Measurements from ENCODE around the gene DGLUCY.

Gene DGLUCY

GRCh38 chr14:91129261-91129660 is 15.4 kb downstream of the DGLUCY start:
- no peak overlapping the region for H3K27ac ChIP-seq (ENCODE audit: insufficient read depth, low read length, poor library complexity, severe bottlenecking)
- DNase-seq: no peak
- peaks cover 17% of the 10 kb centered on the region for H3K36me3 ChIP-seq (ENCODE audit: control insufficient read depth, insufficient read depth, low read length)
- peaks cover under 1% of the 10 kb centered on the region for H3K4me1 ChIP-seq (ENCODE audit: control insufficient read depth, insufficient read depth, low read length, poor library complexity, severe bottlenecking)
- no peaks in the 10 kb centered on the region for H3K9me3 ChIP-seq (ENCODE audit: control insufficient read depth, low read length)
- H3K4me3 ChIP-seq (ENCODE audit: insufficient read depth, low read depth, low read length, poor library complexity, severe bottlenecking): no peak overlapping the region
- H3K27me3 ChIP-seq (replicated peaks; ENCODE audit: control insufficient read depth, insufficient read depth, low read length, poor library complexity, severe bottlenecking): no peaks in the 10 kb centered on the region

- H3K4me1 ChIP-seq (ENCODE audit: control insufficient read depth, insufficient read depth, low read length, poor library complexity, severe bottlenecking): no peaks in the 10 kb centered on the region
- no peak overlapping the region for H3K4me3 ChIP-seq (ENCODE audit: insufficient read depth, low read depth, low read length, poor library complexity, severe bottlenecking)
- H3K27ac ChIP-seq (ENCODE audit: insufficient read depth, low read length, poor library complexity, severe bottlenecking): no peak overlapping the region
- no peaks in the 10 kb centered on the region for H3K27me3 ChIP-seq (replicated peaks; ENCODE audit: control insufficient read depth, insufficient read depth, low read length, poor library complexity, severe bottlenecking)
- H3K36me3 ChIP-seq (ENCODE audit: control insufficient read depth, insufficient read depth, low read length): peaks cover 6% of the 10 kb centered on the region
- no peaks in the 10 kb centered on the region for H3K9me3 ChIP-seq (ENCODE audit: control insufficient read depth, low read length)
- no peak for DNase-seq
Measured at GRCh38 chr14:91135039-91135438, 21.2 kb downstream of the DGLUCY start.

GRCh38 chr14:91138511-91139359 is 24.9 kb downstream of the DGLUCY start:
- Histone ChIP-seq H3K36me3 (ENCODE audit: control insufficient read depth, insufficient read depth, low read length) (peaks cover 6% of the 10 kb centered on the region), H3K4me3 (ENCODE audit: insufficient read depth, low read depth, low read length, poor library complexity, severe bottlenecking) (no peak overlapping the region), H3K27ac (ENCODE audit: insufficient read depth, low read length, poor library complexity, severe bottlenecking) (no peak overlapping the region), H3K27me3 (replicated peaks; ENCODE audit: control insufficient read depth, insufficient read depth, low read length, poor library complexity, severe bottlenecking) (no peaks in the 10 kb centered on the region), H3K4me1 (ENCODE audit: control insufficient read depth, insufficient read depth, low read length, poor library complexity, severe bottlenecking) (peaks cover 11% of the 10 kb centered on the region), H3K9me3 (ENCODE audit: control insufficient read depth, low read length) (no peaks in the 10 kb centered on the region)
- DNase-seq: peak in 1 of 3 donors; percentile 18

GRCh38 chr14:91139776-91140175 is 25.9 kb downstream of the DGLUCY start:
- H3K9me3 ChIP-seq (ENCODE audit: control insufficient read depth, low read length): no peaks in the 10 kb centered on the region
- H3K4me3 ChIP-seq (ENCODE audit: insufficient read depth, low read depth, low read length, poor library complexity, severe bottlenecking): no peak overlapping the region
- no peaks in the 10 kb centered on the region for H3K27me3 ChIP-seq (replicated peaks; ENCODE audit: control insufficient read depth, insufficient read depth, low read length, poor library complexity, severe bottlenecking)
- H3K27ac ChIP-seq (ENCODE audit: insufficient read depth, low read length, poor library complexity, severe bottlenecking): no peak overlapping the region
- peaks cover 5% of the 10 kb centered on the region for H3K36me3 ChIP-seq (ENCODE audit: control insufficient read depth, insufficient read depth, low read length)
- H3K4me1 ChIP-seq (ENCODE audit: control insufficient read depth, insufficient read depth, low read length, poor library complexity, severe bottlenecking): peaks cover 11% of the 10 kb centered on the region
- no peak for DNase-seq

- Histone ChIP-seq H3K27me3 (replicated peaks; ENCODE audit: control insufficient read depth, insufficient read depth, low read length, poor library complexity, severe bottlenecking) (no peaks in the 10 kb centered on the region), H3K27ac (ENCODE audit: insufficient read depth, low read length, poor library complexity, severe bottlenecking) (no peak overlapping the region), H3K36me3 (ENCODE audit: control insufficient read depth, insufficient read depth, low read length) (peaks cover 14% of the 10 kb centered on the region), H3K4me1 (ENCODE audit: control insufficient read depth, insufficient read depth, low read length, poor library complexity, severe bottlenecking) (peaks cover 11% of the 10 kb centered on the region), H3K4me3 (ENCODE audit: insufficient read depth, low read depth, low read length, poor library complexity, severe bottlenecking) (no peak overlapping the region), H3K9me3 (ENCODE audit: control insufficient read depth, low read length) (no peaks in the 10 kb centered on the region)
- no peak for DNase-seq
Measured at GRCh38 chr14:91140672-91141071, 26.8 kb downstream of the DGLUCY start.

GRCh38 chr14:91142214-91142668 is 28.4 kb downstream of the DGLUCY start:
- no peaks in the 10 kb centered on the region for H3K9me3 ChIP-seq (ENCODE audit: control insufficient read depth, low read length)
- no peaks in the 10 kb centered on the region for H3K27me3 ChIP-seq (replicated peaks; ENCODE audit: control insufficient read depth, insufficient read depth, low read length, poor library complexity, severe bottlenecking)
- no peak for DNase-seq
- no peak overlapping the region for H3K4me3 ChIP-seq (ENCODE audit: insufficient read depth, low read depth, low read length, poor library complexity, severe bottlenecking)
- H3K36me3 ChIP-seq (ENCODE audit: control insufficient read depth, insufficient read depth, low read length): peaks cover 25% of the 10 kb centered on the region
- no peak overlapping the region for H3K27ac ChIP-seq (ENCODE audit: insufficient read depth, low read length, poor library complexity, severe bottlenecking)
- peaks cover 11% of the 10 kb centered on the region for H3K4me1 ChIP-seq (ENCODE audit: control insufficient read depth, insufficient read depth, low read length, poor library complexity, severe bottlenecking)

GRCh38 chr14:91143862-91144261 is 30.0 kb downstream of the DGLUCY start:
- Histone ChIP-seq H3K4me3 (ENCODE audit: insufficient read depth, low read depth, low read length, poor library complexity, severe bottlenecking) (no peak overlapping the region), H3K36me3 (ENCODE audit: control insufficient read depth, insufficient read depth, low read length) (peaks cover 29% of the 10 kb centered on the region), H3K27me3 (replicated peaks; ENCODE audit: control insufficient read depth, insufficient read depth, low read length, poor library complexity, severe bottlenecking) (no peaks in the 10 kb centered on the region), H3K27ac (ENCODE audit: insufficient read depth, low read length, poor library complexity, severe bottlenecking) (no peak overlapping the region), H3K4me1 (ENCODE audit: control insufficient read depth, insufficient read depth, low read length, poor library complexity, severe bottlenecking) (peaks cover 11% of the 10 kb centered on the region), H3K9me3 (ENCODE audit: control insufficient read depth, low read length) (no peaks in the 10 kb centered on the region)
- no peak for DNase-seq

GRCh38 chr14:91144425-91145145 is 30.7 kb downstream of the DGLUCY start:
- DNase-seq: no peak
- no peak overlapping the region for H3K27ac ChIP-seq (ENCODE audit: insufficient read depth, low read length, poor library complexity, severe bottlenecking)
- H3K36me3 ChIP-seq (ENCODE audit: control insufficient read depth, insufficient read depth, low read length): peaks cover 29% of the 10 kb centered on the region

GRCh38 chr14:91145391-91146160 is 31.7 kb downstream of the DGLUCY start:
- no peak for DNase-seq
- Histone ChIP-seq H3K9me3 (ENCODE audit: control insufficient read depth, low read length) (no peaks in the 10 kb centered on the region), H3K27me3 (replicated peaks; ENCODE audit: control insufficient read depth, insufficient read depth, low read length, poor library complexity, severe bottlenecking) (no peaks in the 10 kb centered on the region), H3K27ac (ENCODE audit: insufficient read depth, low read length, poor library complexity, severe bottlenecking) (no peak overlapping the region), H3K36me3 (ENCODE audit: control insufficient read depth, insufficient read depth, low read length) (peaks cover 29% of the 10 kb centered on the region), H3K4me3 (ENCODE audit: insufficient read depth, low read depth, low read length, poor library complexity, severe bottlenecking) (no peak overlapping the region), H3K4me1 (ENCODE audit: control insufficient read depth, insufficient read depth, low read length, poor library complexity, severe bottlenecking) (peaks cover 9% of the 10 kb centered on the region)

More at GRCh38 chr14:91144425-91145145, 30.7 kb downstream of the DGLUCY start:
- H3K4me1 ChIP-seq (ENCODE audit: control insufficient read depth, insufficient read depth, low read length, poor library complexity, severe bottlenecking): peaks cover 11% of the 10 kb centered on the region
- H3K9me3 ChIP-seq (ENCODE audit: control insufficient read depth, low read length): no peaks in the 10 kb centered on the region
- H3K4me3 ChIP-seq (ENCODE audit: insufficient read depth, low read depth, low read length, poor library complexity, severe bottlenecking): no peak overlapping the region
- H3K27me3 ChIP-seq (replicated peaks; ENCODE audit: control insufficient read depth, insufficient read depth, low read length, poor library complexity, severe bottlenecking): no peaks in the 10 kb centered on the region
